Liver (tissue), 9 donors: ENCODE measurements around the gene CSNK2A2. TPM values are rescaled to one million over a fixed set of nuclear protein-coding genes. Genes with fewer than 3 reads are reported as not detected.

Experiments
- DNase-seq: peaks from one replicate; pipeline ENCODE4 v3.0.0-alpha.2; 2017; ENCODE audit warnings: low spot score
- H3K27ac ChIP-seq, 2 donors: one replicate each; pipeline ENCODE4 v1.7.0; 2013; ENCODE audit warnings: inconsistent platforms in 2 of 2, low read length in 2 of 2, control low read depth in 1 of 2, low read depth in 1 of 2, mild to moderate bottlenecking in 1 of 2
- H3K27me3 ChIP-seq, 4 donors: one replicate each; pipeline versions ENCODE4 v1.6.1 to v1.7.0; 2013; ENCODE audit warnings: low read length in 3 of 4, inconsistent platforms in 1 of 4, mild to moderate bottlenecking in 1 of 4, moderate library complexity in 1 of 4; ENCODE audit not compliant: control insufficient read depth in 4 of 4, insufficient read depth in 4 of 4
- H3K36me3 ChIP-seq, 4 donors: one replicate each; pipeline versions ENCODE4 v1.6.1 to v1.7.0; 2013; ENCODE audit warnings: low read length in 3 of 4, mild to moderate bottlenecking in 3 of 4, low read depth in 1 of 4, moderate library complexity in 1 of 4; ENCODE audit not compliant: control insufficient read depth in 4 of 4, insufficient read depth in 3 of 4
- H3K4me1 ChIP-seq, 4 donors: one replicate each; pipeline versions ENCODE4 v1.6.1 to v1.7.0; 2013; ENCODE audit warnings: low read length in 3 of 4, mild to moderate bottlenecking in 3 of 4, moderate library complexity in 1 of 4; ENCODE audit not compliant: control insufficient read depth in 4 of 4, insufficient read depth in 4 of 4
- H3K4me3 ChIP-seq, 3 donors: one replicate each; pipeline versions ENCODE4 v1.6.1 to v1.7.0; 2013; ENCODE audit warnings: low read length in 3 of 3, control low read depth in 1 of 3, low read depth in 1 of 3, mild to moderate bottlenecking in 1 of 3
- H3K9ac ChIP-seq, 2 donors: one replicate each; pipeline ENCODE4 v1.7.0; 2013; ENCODE audit warnings: low read length in 2 of 2, mild to moderate bottlenecking in 2 of 2, moderate library complexity in 2 of 2, control low read depth in 1 of 2, low read depth in 1 of 2
- H3K9me3 ChIP-seq, 4 donors: one replicate each; pipeline versions ENCODE4 v1.6.1 to v1.7.0; 2013; ENCODE audit warnings: low read length in 3 of 4; ENCODE audit not compliant: control insufficient read depth in 4 of 4
- CTCF ChIP-seq: fragments of 150-350 bp; IDR thresholded peaks from 2 replicates; pipeline ENCODE4 v1.5.1; 2017; ENCODE audit warnings: improper control_type of control experiment, low read depth, low read length; ENCODE audit not compliant: missing input control
- EGR1 ChIP-seq, 2 donors: IDR thresholded peaks; 2 replicates each; pipeline ENCODE4 v1.6.1; 2016 to 2018; ENCODE audit warnings: antibody characterized with exemption in 2 of 2, low read depth in 2 of 2
- GABPA ChIP-seq, 2 donors: IDR thresholded peaks in 1 of 2; conservative IDR thresholded peaks in 1 of 2; 2 replicates each; pipeline ENCODE4 v1.6.1; 2016; ENCODE audit warnings: antibody characterized with exemption in 2 of 2, mild to moderate bottlenecking in 1 of 2, moderate library complexity in 1 of 2
- NR2F2 ChIP-seq: IDR thresholded peaks from 2 replicates; pipeline ENCODE4 v1.6.1; 2016; ENCODE audit warnings: antibody characterized with exemption
- RAD21 ChIP-seq, 2 donors: IDR thresholded peaks; 2 replicates each; pipeline ENCODE4 v1.6.1; 2016; ENCODE audit warnings: antibody characterized with exemption in 2 of 2, mild to moderate bottlenecking in 2 of 2
- RXRA ChIP-seq, 2 donors: IDR thresholded peaks; 2 replicates each; pipeline ENCODE4 v1.6.1; 2017 to 2018; ENCODE audit warnings: antibody characterized with exemption in 2 of 2, mild to moderate bottlenecking in 1 of 2
- TAF1 ChIP-seq: conservative IDR thresholded peaks from 2 replicates; pipeline ENCODE4 v1.6.1; 2016; ENCODE audit warnings: antibody characterized with exemption, mild to moderate bottlenecking
- YY1 ChIP-seq: IDR thresholded peaks from 2 replicates; pipeline ENCODE4 v1.6.1; 2016; ENCODE audit warnings: antibody characterized with exemption, mild to moderate bottlenecking
- WGBS: extraction: QIAGEN DNeasy Blood & Tissue Kit; methylation state at CpG from one replicate; pipeline ENCODE4 v1.1.7; 2013; 5-methylcytosine and 5-hydroxymethylcytosine counted together
- polyA plus RNA-seq, 2 donors: library from polyadenylated mRNA; stranded (reverse) in 1 of 2; unstranded in 1 of 2; fragments of 200-250 nt in 1 of 2; fragments of >200 nt in 1 of 2; fragmentation: Nextera tagmentation in 1 of 2; extraction: Ambion mirVana in 1 of 2; gene quantifications; one replicate each; pipeline versions ENCODE4 v1.2.1 to v1.2.3, GENCODE V29; 2013 to 2015
- total RNA-seq, 2 donors: library from RNA; depleted of rRNA; stranded (reverse); fragments of >200 nt; gene quantifications; one replicate each; pipeline ENCODE4 v1.2.3, GENCODE V29; 2014
- donor health status: healthy.
- donor health status: healthy.
- donor health status: healthy.
- donor health status: healthy.
- donor health status: healthy.

The CSNK2A2 gene
- total and polyA plus RNA-seq, 4 donors = 9.4 to 21.0 (median 14.7) TPM

- Histone ChIP-seq H3K4me1 (peaks cover 7 to 72% (median 63%) of the 10 kb centered on the region in 4 donors), H3K27ac (no peak overlapping the region), H3K9me3 (no peaks in the 10 kb centered on the region), H3K9ac (no peak overlapping the region), H3K4me3 (no peak overlapping the region), H3K27me3 (no peaks in the 10 kb centered on the region), H3K36me3 (no peaks in the 10 kb centered on the region)
- no peak for DNase-seq
- no peak for TF ChIP-seq EGR1 (IDR thresholded peaks at IDR 0.05; ENCODE audit: low read depth in 2 of 2)
- TF ChIP-seq TAF1 = no peak
- no peak for TF ChIP-seq RAD21 (IDR thresholded peaks at IDR 0.05)
- no peak for TF ChIP-seq GABPA (IDR thresholded peaks at IDR 0.05 in 1 of 2, conservative IDR thresholded peaks at IDR 0.05 in 1 of 2)
- WGBS = 20% methylated on average over 1 of the region's 1 CpG
These were observed 73.3 kb downstream of the CSNK2A2 start for GRCh38 chr16:58124601-58124915.

DNA sequence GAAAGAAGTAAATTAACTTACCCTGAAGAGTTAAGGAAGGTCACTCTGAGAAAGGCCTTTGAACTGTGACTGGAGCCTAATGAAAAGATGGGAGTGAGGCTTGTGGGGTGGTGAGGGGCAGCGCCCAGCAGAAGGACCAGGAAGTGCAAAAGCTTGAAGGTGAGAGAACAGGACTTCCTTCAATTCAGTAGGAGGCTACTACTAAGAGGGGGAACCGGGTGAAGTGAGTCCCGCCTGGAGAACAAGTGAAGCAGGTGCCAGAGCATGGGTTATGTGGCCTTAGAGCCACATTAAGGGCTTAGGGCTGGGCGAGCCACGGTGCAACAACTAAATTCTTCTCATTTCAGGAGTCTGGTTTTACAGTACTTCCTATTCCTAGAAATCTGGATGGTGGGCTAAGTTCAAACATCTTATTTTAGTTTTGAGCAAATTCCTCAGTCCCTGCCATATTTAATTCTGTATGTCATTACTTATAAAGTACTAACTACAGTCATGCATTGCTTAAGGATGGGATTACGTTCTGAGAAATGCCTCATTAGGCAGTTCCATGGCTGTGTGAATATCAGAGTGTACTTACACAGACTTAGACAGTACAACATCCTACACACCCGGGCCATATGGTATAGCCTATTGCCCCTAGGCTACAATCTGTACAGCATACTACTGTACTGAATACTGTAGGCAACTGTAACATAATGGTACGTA is 73.9 kb downstream of the CSNK2A2 start:
- no peak overlapping the region for H3K27ac ChIP-seq
- H3K27me3 ChIP-seq = no peaks in the 10 kb centered on the region
- no peak for TF ChIP-seq TAF1
- no peak for TF ChIP-seq CTCF
- no peak for TF ChIP-seq YY1
- no peak for TF ChIP-seq RXRA (IDR thresholded peaks at IDR 0.05)
- no peaks in the 10 kb centered on the region for H3K36me3 ChIP-seq
- no peak overlapping the region for H3K9ac ChIP-seq
- peaks cover 9 to 77% (median 68%) of the 10 kb centered on the region in 4 donors for H3K4me1 ChIP-seq
- no peak overlapping the region for H3K4me3 ChIP-seq
- DNase-seq = no peak
- H3K9me3 ChIP-seq = no peaks in the 10 kb centered on the region
- WGBS = 73% methylated on average over 8 of the region's 8 CpGs

- Histone ChIP-seq H3K9ac (peak overlapping the region in 1 of 2 donors; percentile 29), H3K27ac (peak overlapping the region in 1 of 2 donors; percentile 44), H3K4me3 (no peak overlapping the region), H3K27me3 (no peaks in the 10 kb centered on the region), H3K9me3 (no peaks in the 10 kb centered on the region), H3K36me3 (peaks cover 0 to 7% (median 4%) of the 10 kb centered on the region in 4 donors), H3K4me1 (peaks cover 9 to 71% (median 58%) of the 10 kb centered on the region in 4 donors)
- WGBS = 31% methylated on average over 6 of the region's 6 CpGs
- no peak for TF ChIP-seq CTCF
- TF ChIP-seq NR2F2 = peak; percentile 55
- DNase-seq = no peak
These were observed 76.8 kb downstream of the CSNK2A2 start for GRCh38 chr16:58121132-58121531.
